Measurements from ENCODE around the gene GGCX.

The GGCX gene

GRCh38 chr2:85539361-85540132, 21.7 kb downstream of the GGCX start:
- DNase-seq = peak; percentile 88

GRCh38 chr2:85538507-85539360, 22.6 kb downstream of the GGCX start, which contains the start of gene MAT2A:
Gene MAT2A, plus strand, starts transcription at chr2:85539168. Its CDS starts 120 bp downstream, at chr2:85539288.
- DNase-seq = peak; percentile 98

GRCh38 chr2:85537600-85538506, 23.4 kb downstream of the GGCX start:
- peak; percentile 70 for DNase-seq

- DNase-seq = no peak
These were observed 24.8 kb downstream of the GGCX start for GRCh38 chr2:85536479-85536878.

GRCh38 chr2:85534881-85535280, 26.4 kb downstream of the GGCX start:
- DNase-seq = no peak

GRCh38 chr2:85534099-85534498, 27.2 kb downstream of the GGCX start:
- no peak for DNase-seq

- DNase-seq = no peak
These were observed 29.7 kb downstream of the GGCX start for GRCh38 chr2:85531589-85531988.

GRCh38 chr2:85529809-85530208, 31.5 kb downstream of the GGCX start:
- no peak for DNase-seq

- no peak for DNase-seq
These were observed 32.9 kb downstream of the GGCX start for GRCh38 chr2:85528355-85528754.

GRCh38 chr2:85527787-85528186, 33.5 kb downstream of the GGCX start:
- no peak for DNase-seq

GRCh38 chr2:85525567-85525966, 35.7 kb downstream of the GGCX start:
- no peak for DNase-seq

GRCh38 chr2:85525029-85525428, 36.3 kb downstream of the GGCX start:
- DNase-seq = no peak

- peak; percentile 29 for DNase-seq
These were observed 36.9 kb downstream of the GGCX start for GRCh38 chr2:85524336-85524908.

GRCh38 chr2:85523903-85524335, 37.4 kb downstream of the GGCX start:
- no peak for DNase-seq

- DNase-seq = no peak
These were observed 38.0 kb downstream of the GGCX start for GRCh38 chr2:85523062-85523902.

GRCh38 chr2:85522090-85522647, 39.1 kb downstream of the GGCX start:
- no peak for DNase-seq

GRCh38 chr2:85516653-85517389, 44.5 kb downstream of the GGCX start:
- DNase-seq = no peak

GRCh38 chr2:85514323-85514722, 47.0 kb downstream of the GGCX start:
- DNase-seq = no peak

- DNase-seq = peak; percentile 35
These were observed 50.1 kb downstream of the GGCX start for GRCh38 chr2:85511008-85511811.

Measured in right hindlimb (tissue), 1 donor.